Measurements from ENCODE around the gene LDLRAD4.

DNA sequence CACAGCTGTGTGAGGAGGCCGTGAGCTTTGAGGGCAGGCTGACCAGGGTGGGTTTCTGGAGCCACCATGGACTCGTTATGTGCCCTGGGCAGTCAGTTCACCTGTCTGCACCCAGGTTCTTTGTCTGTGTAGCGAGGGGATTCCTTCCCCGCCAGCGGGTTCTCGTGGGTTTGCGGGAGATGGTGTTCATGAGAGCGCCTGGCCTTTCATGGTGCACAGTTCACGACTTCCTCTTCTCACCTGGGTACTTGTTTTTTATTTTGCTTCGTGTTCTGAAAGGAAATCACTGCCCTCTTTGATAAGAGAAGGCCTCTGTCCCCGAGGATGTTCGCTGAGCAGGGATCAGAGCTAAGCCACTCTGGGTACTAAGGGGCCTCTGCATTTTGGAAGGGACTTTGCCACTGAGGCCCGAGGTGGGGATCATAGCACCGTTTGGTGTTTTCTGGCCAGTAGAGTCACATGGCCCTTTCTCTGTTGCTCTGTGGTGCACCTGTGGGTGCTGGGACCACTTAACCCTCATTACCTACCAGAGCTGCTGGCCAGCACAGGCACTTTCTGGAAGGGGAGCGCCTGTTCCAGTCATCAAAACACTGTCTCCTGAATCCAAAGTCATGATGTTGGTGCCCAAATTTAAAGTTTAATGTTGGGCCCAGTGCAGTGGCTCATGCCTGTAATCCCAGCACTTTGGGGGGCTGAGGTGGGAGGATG lies 78.5 kb downstream of the LDLRAD4 start:
- TF ChIP-seq, protein P1, sequence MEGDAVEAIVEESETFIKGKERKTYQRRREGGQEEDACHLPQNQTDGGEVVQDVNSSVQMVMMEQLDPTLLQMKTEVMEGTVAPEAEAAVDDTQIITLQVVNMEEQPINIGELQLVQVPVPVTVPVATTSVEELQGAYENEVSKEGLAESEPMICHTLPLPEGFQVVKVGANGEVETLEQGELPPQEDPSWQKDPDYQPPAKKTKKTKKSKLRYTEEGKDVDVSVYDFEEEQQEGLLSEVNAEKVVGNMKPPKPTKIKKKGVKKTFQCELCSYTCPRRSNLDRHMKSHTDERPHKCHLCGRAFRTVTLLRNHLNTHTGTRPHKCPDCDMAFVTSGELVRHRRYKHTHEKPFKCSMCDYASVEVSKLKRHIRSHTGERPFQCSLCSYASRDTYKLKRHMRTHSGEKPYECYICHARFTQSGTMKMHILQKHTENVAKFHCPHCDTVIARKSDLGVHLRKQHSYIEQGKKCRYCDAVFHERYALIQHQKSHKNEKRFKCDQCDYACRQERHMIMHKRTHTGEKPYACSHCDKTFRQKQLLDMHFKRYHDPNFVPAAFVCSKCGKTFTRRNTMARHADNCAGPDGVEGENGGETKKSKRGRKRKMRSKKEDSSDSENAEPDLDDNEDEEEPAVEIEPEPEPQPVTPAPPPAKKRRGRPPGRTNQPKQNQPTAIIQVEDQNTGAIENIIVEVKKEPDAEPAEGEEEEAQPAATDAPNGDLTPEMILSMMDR (IDR thresholded peaks at IDR 0.05): no peak
- no peak for TF ChIP-seq POLR2AphosphoS5 (IDR thresholded peaks at IDR 0.05)

Measured in stomach (tissue), 4 donors.